Smooth muscle cell (in vitro differentiated cells): ENCODE measurements around the gene EXTL1. TPM values are rescaled to one million over a fixed set of nuclear protein-coding genes. Genes with fewer than 3 reads are reported as not detected.

Source experiments
- DNase-seq: peaks from one replicate; lab custom pipeline; 2025; ENCODE audit not compliant: unreplicated experiment; lab: John Stamatoyannopoulos, UW
- H2AFZ ChIP-seq: fragments of 200-600 bp; sonication (generic); 2 replicates; pipeline ENCODE4 v1.6.0; 2016; ENCODE audit warnings: antibody characterized with exemption, low read depth, mild to moderate bottlenecking
- H3F3A ChIP-seq: fragments of 200-600 bp; sonication (generic); 2 replicates; pipeline ENCODE4 v1.6.0; 2017; ENCODE audit warnings: antibody characterized with exemption, low read depth
- H3K27ac ChIP-seq: fragments of 200-600 bp; sonication (generic); 2 replicates; pipeline ENCODE4 v1.5.1; 2016; ENCODE audit warnings: low read depth, mild to moderate bottlenecking
- H3K27me3 ChIP-seq: fragments of 200-600 bp; sonication (generic); 2 replicates; pipeline ENCODE4 v1.6.1; 2016; ENCODE audit warnings: low read depth, mild to moderate bottlenecking
- H3K36me3 ChIP-seq: fragments of 200-600 bp; sonication (generic); 2 replicates; pipeline ENCODE4 v1.5.1; 2016; ENCODE audit warnings: low read depth
- H3K4me1 ChIP-seq: fragments of 200-600 bp; sonication (generic); 2 replicates; pipeline ENCODE4 v1.5.1; 2016; ENCODE audit warnings: low read depth
- H3K4me2 ChIP-seq: fragments of 200-600 bp; sonication (generic); 2 replicates; pipeline ENCODE4 v1.6.0; 2016; ENCODE audit warnings: mild to moderate bottlenecking
- H3K4me3 ChIP-seq: fragments of 200-600 bp; sonication (generic); 2 replicates; pipeline ENCODE4 v1.5.1; 2016; ENCODE audit warnings: mild to moderate bottlenecking
- H3K79me2 ChIP-seq: fragments of 200-600 bp; sonication (generic); 2 replicates; pipeline ENCODE4 v1.6.0; 2016; ENCODE audit warnings: low read depth, mild to moderate bottlenecking
- H3K9ac ChIP-seq: fragments of 200-600 bp; sonication (generic); 2 replicates; pipeline ENCODE4 v1.6.0; 2016; ENCODE audit warnings: low read depth
- H3K9me3 ChIP-seq: fragments of 200-600 bp; sonication (generic); replicated peaks from 2 replicates; pipeline ENCODE4 v1.5.1; 2016; ENCODE audit warnings: low read depth
- H4K20me1 ChIP-seq: fragments of 200-600 bp; sonication (generic); 2 replicates; pipeline ENCODE4 v1.6.0; 2016; ENCODE audit warnings: low read depth
- CTCF ChIP-seq: fragments of 200-600 bp; sonication (generic); IDR thresholded peaks from 2 replicates; pipeline ENCODE4 v1.5.1; 2017; ENCODE audit warnings: borderline replicate concordance, mild to moderate bottlenecking, antibody characterized with exemption; ENCODE audit not compliant: insufficient read depth, poor library complexity, severe bottlenecking
- WGBS: methylation state at CpG from one replicate; pipeline ENCODE4 v1.1.7; 2016; ENCODE audit warnings: low lambda C conversion rate; 5-methylcytosine and 5-hydroxymethylcytosine counted together
- polyA plus RNA-seq: library from polyadenylated mRNA; unstranded; fragments of >200 nt; fragmentation: Nextera tagmentation; extraction: Ambion mirVana; gene quantifications from 2 replicates; pipeline ENCODE4 v1.2.1, GENCODE V29; 2016
- total RNA-seq: library from RNA; depleted of rRNA; stranded (reverse); fragments of >200 nt; gene quantifications from 2 replicates; pipeline ENCODE4 v1.2.3, GENCODE V29; 2014

EXTL1 gene
- total and polyA plus RNA-seq, 2 experiments from 2014 or later = 11.2 to 25.8 TPM

GRCh38 chr1:26079178-26079563 lies 57.6 kb downstream of the EXTL1 start:
- H3K4me2 ChIP-seq = no peak overlapping the region
- no peak overlapping the region for H3K9ac ChIP-seq

GRCh38 chr1:26079960-26080814 lies 58.6 kb downstream of the EXTL1 start:
- Histone ChIP-seq H2AFZ (no peak overlapping the region), H3K4me3 (no peak overlapping the region), H3K36me3 (no peaks in the 10 kb centered on the region), H3K79me2 (no peaks in the 10 kb centered on the region), H3K9ac (no peak overlapping the region), H3K4me2 (no peak overlapping the region), H3K9me3 (no peaks in the 10 kb centered on the region), H3K4me1 (peaks cover 3% of the 10 kb centered on the region), H3K27ac (no peak overlapping the region), H3K27me3 (no peaks in the 10 kb centered on the region), H4K20me1 (no peaks in the 10 kb centered on the region), H3F3A (no peaks in the 10 kb centered on the region)
- no peak for TF ChIP-seq CTCF
- DNase-seq = no peak
- 79% methylated on average over 9 of the region's 9 CpGs for WGBS

More at GRCh38 chr1:26079178-26079563, 57.6 kb downstream of the EXTL1 start:
- Histone ChIP-seq H3K4me1 (peaks cover 3% of the 10 kb centered on the region), H3K27me3 (no peaks in the 10 kb centered on the region), H4K20me1 (no peaks in the 10 kb centered on the region), H3K4me3 (no peak overlapping the region), H2AFZ (peak overlapping the region; percentile 65), H3K27ac (peak overlapping the region; percentile 12), H3K79me2 (no peaks in the 10 kb centered on the region), H3K36me3 (no peaks in the 10 kb centered on the region), H3K9me3 (no peaks in the 10 kb centered on the region), H3F3A (no peaks in the 10 kb centered on the region)
- TF ChIP-seq CTCF = no peak
- no peak for DNase-seq
- WGBS = 57% methylated on average over 7 of the region's 7 CpGs

GRCh38 chr1:26081267-26082019 lies 59.9 kb downstream of the EXTL1 start:
- Histone ChIP-seq H3K4me2 (no peak overlapping the region), H3K4me3 (no peak overlapping the region), H3K79me2 (no peaks in the 10 kb centered on the region), H3K4me1 (peaks cover 3% of the 10 kb centered on the region), H3F3A (no peaks in the 10 kb centered on the region), H4K20me1 (no peaks in the 10 kb centered on the region), H3K27me3 (no peaks in the 10 kb centered on the region), H3K9ac (no peak overlapping the region), H3K36me3 (no peaks in the 10 kb centered on the region), H2AFZ (no peak overlapping the region), H3K9me3 (no peaks in the 10 kb centered on the region), H3K27ac (no peak overlapping the region)
- no peak for TF ChIP-seq CTCF
- DNase-seq = no peak
- 76% methylated on average over 8 of the region's 8 CpGs for WGBS
